Measurements from ENCODE around the gene GABRA5.

- TF ChIP-seq TCF4 (CRISPR knock-in tag; IDR thresholded peaks at IDR 0.05; ENCODE audit: borderline replicate concordance) (no peak), ZFP3 (CRISPR knock-in tag; IDR thresholded peaks at IDR 0.05) (no peak), ISL1 (CRISPR knock-in tag; IDR thresholded peaks at IDR 0.05) (no peak), CSDC2 (CRISPR knock-in tag; IDR thresholded peaks at IDR 0.05) (no peak), TSHZ2 (CRISPR knock-in tag; IDR thresholded peaks at IDR 0.05) (no peak), CSRNP3 (CRISPR knock-in tag; IDR thresholded peaks at IDR 0.05) (no peak), POU6F1 (CRISPR knock-in tag; IDR thresholded peaks at IDR 0.05; ENCODE audit: borderline replicate concordance, low read depth) (no peak)
Measured at GRCh38 chr15:26934848-26935247, 68.0 kb downstream of the GABRA5 start.

Data from SK-N-SH treated with all-trans-retinoic acid at 6 μM for 48 hours (cell line).